NCI-H69 (cell line): ENCODE results near the gene ACOT12.
"Not testable (repeated sequence)": the region's sequence is repeated elsewhere in the genome, so short reads cannot be mapped to it uniquely, and the experiment has no call there.

Source experiments
- DNase-seq: peaks from one replicate; lab custom pipeline; 2025; lab: John Stamatoyannopoulos, UW

Gene ACOT12

GRCh38 chr5:81338213-81338612 lies 55.7 kb downstream of the ACOT12 start:
- DNase-seq: not testable (repeated sequence)

GRCh38 chr5:81337803-81338202 lies 56.1 kb downstream of the ACOT12 start:
- DNase-seq: no peak

GRCh38 chr5:81336556-81336955 lies 57.4 kb downstream of the ACOT12 start:
- DNase-seq: no peak

- DNase-seq: no peak
Observed at GRCh38 chr5:81335946-81336345, 58.0 kb downstream of the ACOT12 start.

- DNase-seq: peak; percentile 54
Observed at GRCh38 chr5:81334304-81335061, 59.5 kb downstream of the ACOT12 start.

- DNase-seq: no peak
Observed at GRCh38 chr5:81326554-81326953, 67.4 kb downstream of the ACOT12 start.

- DNase-seq: no peak
Observed at GRCh38 chr5:81317536-81317935, 76.4 kb downstream of the ACOT12 start.

GRCh38 chr5:81316571-81316970 lies 77.4 kb downstream of the ACOT12 start:
- DNase-seq: no peak

- no peak for DNase-seq
Observed at GRCh38 chr5:81315830-81316229, 78.1 kb downstream of the ACOT12 start.

GRCh38 chr5:81315336-81315735 lies 78.6 kb downstream of the ACOT12 start:
- DNase-seq: no peak

GRCh38 chr5:81314581-81314980 lies 79.4 kb downstream of the ACOT12 start:
- DNase-seq: no peak

GRCh38 chr5:81313686-81314085 lies 80.2 kb downstream of the ACOT12 start:
- no peak for DNase-seq

GRCh38 chr5:81313278-81313677 lies 80.7 kb downstream of the ACOT12 start:
- no peak for DNase-seq

GRCh38 chr5:81310402-81311063 lies 83.4 kb downstream of the ACOT12 start:
- no peak for DNase-seq

- no peak for DNase-seq
Observed at GRCh38 chr5:81308836-81309235, 85.1 kb downstream of the ACOT12 start.

- no peak for DNase-seq
Observed at GRCh38 chr5:81305785-81306184, 88.1 kb downstream of the ACOT12 start.

GRCh38 chr5:81303563-81303962 lies 90.4 kb downstream of the ACOT12 start:
- no peak for DNase-seq

- DNase-seq: no peak
Observed at GRCh38 chr5:81302596-81302995, 91.3 kb downstream of the ACOT12 start.

- DNase-seq: peak; percentile 97
Observed at GRCh38 chr5:81301271-81302015, 92.5 kb downstream of the ACOT12 start, which contains the start of gene ZCCHC9. Gene ZCCHC9 (plus strand): TSS chr5:81301587. CDS start chr5:81304758, 3,171 bp downstream.

GRCh38 chr5:81300921-81301270 lies 93.0 kb downstream of the ACOT12 start:
- DNase-seq: no peak

- DNase-seq: no peak
Observed at GRCh38 chr5:81297531-81297930, 96.4 kb downstream of the ACOT12 start.

- DNase-seq: not testable (repeated sequence)
Observed at GRCh38 chr5:81294021-81294420, 99.9 kb downstream of the ACOT12 start.

- DNase-seq: peak; percentile 20
Observed at GRCh38 chr5:81292130-81292529, 101.8 kb downstream of the ACOT12 start.
